ENCODE data around the gene XAGE5.
"Not testable (repeated sequence)": the region's sequence is repeated elsewhere in the genome, so short reads cannot be mapped to it uniquely, and the experiment has no call there.

XAGE5 gene, protein sequence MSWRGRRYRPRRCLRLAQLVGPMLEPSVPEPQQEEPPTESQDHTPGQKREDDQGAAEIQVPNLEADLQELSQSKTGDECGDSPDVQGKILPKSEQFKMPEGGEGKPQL

DNA sequence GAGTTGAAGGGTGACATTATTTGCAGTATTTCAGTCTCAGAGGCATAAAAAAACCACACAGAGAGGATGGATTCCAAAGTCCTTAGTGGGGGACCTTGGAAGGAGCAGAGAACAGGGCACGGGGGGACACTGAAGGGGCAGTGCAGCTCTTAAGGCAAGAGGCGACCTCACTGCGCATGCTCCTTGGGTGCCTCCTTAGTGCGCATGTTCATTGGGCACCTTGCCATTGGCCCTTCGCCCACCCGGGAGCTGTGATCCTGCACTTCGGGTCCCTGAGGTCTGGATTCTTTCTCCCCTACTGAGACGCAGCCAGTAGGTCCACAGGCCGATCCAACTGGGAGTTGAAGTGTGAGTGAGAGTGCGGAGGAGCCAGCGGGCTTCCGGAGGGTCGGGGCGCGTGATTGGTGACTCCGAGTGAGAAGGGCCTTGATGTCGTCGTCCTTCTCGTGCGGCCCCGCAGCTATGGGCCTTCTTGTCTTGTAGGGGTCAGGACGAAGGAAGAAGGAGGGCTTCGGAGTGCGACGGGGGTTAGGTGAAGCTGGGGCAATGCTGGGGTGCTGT is at the start of gene XAGE5:
XAGE5 (plus strand) TSS at position 223 of the 561 bp plus-strand sequence. CDS start 1,280 bp downstream, outside the sequence.
- Mint-ChIP-seq H3K4me3 (no peak within 1 kb of the TSS), H3K9me3 (ENCODE audit: low read depth) (no peaks in the 10 kb centered on the region), H3K27me3 (no peaks in the 10 kb centered on the region), H3K36me3 (no peaks in the 10 kb centered on the region), H3K27ac (no peak within 1 kb of the TSS), H3K4me1 (ENCODE audit: low read depth) (no peaks in the 10 kb centered on the region)

DNA sequence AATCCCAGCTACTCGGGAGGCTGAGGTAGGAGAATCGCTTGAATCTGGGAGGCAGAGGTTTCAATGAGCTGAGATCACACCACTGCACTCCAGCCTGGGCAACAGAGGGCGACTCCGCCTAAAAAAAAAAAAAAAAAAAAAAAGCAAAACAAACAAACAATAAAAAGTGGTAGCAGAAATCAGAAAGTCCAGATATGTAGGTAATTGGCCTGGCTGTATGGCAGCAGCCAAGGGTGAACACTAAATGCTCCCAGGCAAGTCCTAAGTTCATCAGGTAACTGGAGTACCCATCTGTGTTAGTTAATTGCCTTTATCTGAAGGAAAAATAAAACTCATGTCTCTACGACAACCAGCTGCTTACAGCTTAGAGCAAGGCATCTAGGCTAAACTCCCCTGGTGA is 45.1 kb upstream of the XAGE5 start:
- H3K4me3 Mint-ChIP-seq; H3K27me3 Mint-ChIP-seq; H3K9me3 Mint-ChIP-seq (ENCODE audit: low read depth); H3K36me3 Mint-ChIP-seq; H3K4me1 Mint-ChIP-seq (ENCODE audit: low read depth); H3K27ac Mint-ChIP-seq: not testable (repeated sequence)

DNA sequence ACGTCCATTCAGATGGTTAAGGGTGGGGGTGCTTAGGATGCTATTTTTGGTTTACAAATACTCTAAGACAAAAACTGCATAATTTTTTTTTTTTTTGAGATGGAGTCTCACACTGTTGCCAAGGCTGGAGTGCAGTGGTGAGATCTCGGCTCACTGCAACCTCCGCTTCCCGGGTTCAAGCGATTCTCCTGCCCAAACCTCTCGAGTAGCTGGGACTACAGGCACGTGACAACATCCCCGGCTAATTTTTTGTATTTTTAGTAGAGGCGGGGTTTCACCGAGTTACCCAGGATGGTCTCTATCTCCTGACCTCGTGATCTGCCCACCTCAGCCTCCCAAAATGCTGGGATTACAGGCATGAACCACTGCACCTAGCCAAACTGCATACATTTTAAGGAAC is 37.6 kb upstream of the XAGE5 start:
- not testable (repeated sequence) for H3K27ac Mint-ChIP-seq; H3K27me3 Mint-ChIP-seq; H3K9me3 Mint-ChIP-seq (ENCODE audit: low read depth); H3K36me3 Mint-ChIP-seq; H3K4me1 Mint-ChIP-seq (ENCODE audit: low read depth); H3K4me3 Mint-ChIP-seq

DNA sequence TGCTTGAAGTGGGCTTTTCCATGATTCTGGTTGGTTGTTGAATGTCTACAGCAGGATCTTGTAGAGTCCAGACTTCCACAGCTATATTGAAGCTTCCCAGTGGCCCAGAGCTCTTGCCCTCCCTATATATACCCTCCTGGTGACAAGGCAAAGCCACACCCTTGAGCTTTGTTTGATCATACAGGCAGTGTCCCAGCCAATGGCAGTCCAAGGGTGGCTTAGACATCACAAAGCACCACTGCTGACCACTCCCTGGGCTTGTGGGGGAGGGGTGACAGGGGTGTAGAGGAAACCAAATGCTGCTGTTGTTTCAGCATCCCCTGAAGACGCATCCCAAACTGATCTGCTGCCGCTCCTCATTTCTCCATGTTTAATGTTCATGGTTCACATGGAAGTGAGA is 13.8 kb upstream of the XAGE5 start, which contains the start of gene SPANXN5:
SPANXN5 (minus strand) TSS at position 101 of the 400 bp plus-strand sequence; CDS start at position 22, 79 bp downstream.
- not testable (repeated sequence) for H3K4me1 Mint-ChIP-seq (ENCODE audit: low read depth); H3K27ac Mint-ChIP-seq; H3K4me3 Mint-ChIP-seq; H3K36me3 Mint-ChIP-seq; H3K9me3 Mint-ChIP-seq (ENCODE audit: low read depth); H3K27me3 Mint-ChIP-seq

DNA sequence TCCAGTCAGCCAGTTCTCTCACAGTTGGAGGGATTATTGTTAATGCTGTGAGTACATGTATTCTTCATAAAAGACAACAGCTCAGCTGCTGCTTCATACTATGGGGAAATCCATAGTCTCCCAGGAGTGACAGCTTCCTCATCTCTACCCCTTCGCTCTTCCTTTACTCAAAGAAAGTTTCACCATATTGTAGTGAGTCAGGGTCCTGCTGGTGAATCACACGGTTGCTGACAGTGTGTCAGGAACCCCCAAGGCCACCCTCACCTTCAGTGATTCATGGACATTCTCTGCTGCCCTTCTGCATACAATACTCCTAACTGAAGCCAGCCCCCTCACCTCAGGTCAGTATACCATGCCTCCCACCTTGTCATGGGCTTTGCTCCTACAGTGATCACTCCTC is 6.2 kb upstream of the XAGE5 start:
- not testable (repeated sequence) for H3K4me3 Mint-ChIP-seq; H3K36me3 Mint-ChIP-seq; H3K27ac Mint-ChIP-seq; H3K9me3 Mint-ChIP-seq (ENCODE audit: low read depth); H3K27me3 Mint-ChIP-seq; H3K4me1 Mint-ChIP-seq (ENCODE audit: low read depth)

DNA sequence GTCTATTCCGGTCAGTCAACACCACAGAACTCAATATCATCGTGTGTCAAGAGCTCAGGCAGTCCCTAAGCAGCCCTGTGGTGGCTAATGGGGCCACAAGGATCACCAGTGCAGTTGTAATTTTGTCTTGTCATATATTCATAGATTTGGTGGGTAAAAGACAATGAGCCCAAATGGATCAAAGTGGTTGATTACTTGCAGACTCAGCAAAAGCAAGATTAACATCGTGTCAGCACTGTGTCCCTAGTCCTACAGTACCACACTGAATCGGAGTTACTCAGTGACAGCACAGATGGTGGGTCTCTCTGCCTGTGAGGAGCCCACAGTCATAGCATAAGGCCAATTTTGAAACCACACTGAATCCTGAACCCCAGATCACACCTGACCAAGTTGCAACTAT is 8.7 kb downstream of the XAGE5 start:
- no peaks in the 10 kb centered on the region for H3K4me1 Mint-ChIP-seq (ENCODE audit: low read depth)
- no peaks in the 10 kb centered on the region for H3K36me3 Mint-ChIP-seq
- no peak overlapping the region for H3K27ac Mint-ChIP-seq
- H3K9me3 Mint-ChIP-seq (ENCODE audit: low read depth), result no peaks in the 10 kb centered on the region
- H3K27me3 Mint-ChIP-seq, result peaks cover 2% of the 10 kb centered on the region
- H3K4me3 Mint-ChIP-seq, result no peak overlapping the region

DNA sequence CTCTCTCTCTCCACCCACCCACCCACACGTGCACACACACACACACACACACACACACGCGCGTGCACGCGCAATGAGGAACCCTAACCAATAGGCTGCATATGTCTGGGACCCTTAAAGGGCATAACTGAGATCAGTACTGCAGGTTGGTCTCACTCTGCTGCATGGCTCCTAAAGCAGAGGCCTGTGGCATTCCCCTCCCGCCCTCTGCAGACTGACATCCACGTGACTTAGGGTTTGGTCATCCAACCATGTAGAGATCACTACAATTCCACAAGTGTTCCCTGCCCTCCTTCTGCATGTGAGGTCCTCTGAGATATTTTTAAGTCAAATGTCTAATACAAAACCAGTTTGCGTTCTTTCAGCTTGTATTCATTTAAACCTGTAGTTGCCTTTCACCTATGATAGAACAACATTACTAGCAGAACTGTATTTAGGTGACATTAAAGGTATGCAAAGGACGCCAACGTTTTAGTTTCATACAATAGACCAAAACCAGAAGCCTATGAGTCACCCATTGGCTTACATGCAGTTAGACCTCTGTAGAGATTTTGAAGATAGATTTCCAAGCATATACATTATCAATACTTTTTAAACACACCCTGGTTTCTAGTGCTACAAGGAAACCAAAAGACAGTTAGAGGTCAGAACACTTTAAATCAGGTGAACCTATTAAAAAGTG is 10.1 kb downstream of the XAGE5 start:
- no peaks in the 10 kb centered on the region for H3K4me1 Mint-ChIP-seq (ENCODE audit: low read depth)
- no peak overlapping the region for H3K4me3 Mint-ChIP-seq

DNA sequence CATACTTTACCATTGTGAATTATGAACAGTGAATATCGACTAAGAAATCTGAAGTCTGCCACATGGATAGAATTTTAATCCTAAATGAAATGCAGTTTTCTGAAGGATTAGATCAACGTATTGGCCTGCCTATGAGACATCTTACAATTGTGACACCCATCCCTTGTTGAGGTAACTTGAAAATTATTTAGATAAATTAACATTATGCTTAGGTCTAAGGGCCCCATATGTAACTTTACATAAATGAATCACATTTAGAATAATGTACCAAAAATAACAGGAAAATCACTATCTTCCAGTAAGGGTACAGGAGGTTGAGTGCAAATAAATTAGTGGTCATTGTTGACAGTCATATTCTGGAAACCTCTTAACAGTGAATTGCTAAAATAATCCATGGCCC is 13.5 kb downstream of the XAGE5 start:
- no peaks in the 10 kb centered on the region for H3K9me3 Mint-ChIP-seq (ENCODE audit: low read depth)

More for the DNA sequence above, 10.1 kb downstream of the XAGE5 start:
- peaks cover 2% of the 10 kb centered on the region for H3K27me3 Mint-ChIP-seq
- no peak overlapping the region for H3K27ac Mint-ChIP-seq
- no peaks in the 10 kb centered on the region for H3K36me3 Mint-ChIP-seq
- no peaks in the 10 kb centered on the region for H3K9me3 Mint-ChIP-seq (ENCODE audit: low read depth)

DNA sequence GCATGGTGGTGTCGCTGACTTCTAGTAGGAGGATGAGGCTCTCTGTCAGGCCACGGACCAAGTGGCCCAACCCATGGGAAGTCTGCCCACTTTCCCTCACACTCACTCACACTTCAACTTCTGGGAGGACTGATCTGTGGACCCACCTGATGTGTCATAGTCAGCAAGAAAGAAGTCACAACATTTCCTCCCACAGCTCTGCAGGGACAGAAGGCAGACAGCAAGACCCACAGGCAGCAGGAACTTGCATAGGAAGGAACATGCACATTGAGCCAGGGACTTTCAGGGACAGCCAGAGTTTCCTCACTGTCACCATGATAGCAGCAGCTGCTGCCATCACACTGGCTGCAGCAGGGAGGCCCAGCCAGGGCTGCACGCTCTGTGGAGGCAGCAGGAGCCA is 19.5 kb downstream of the XAGE5 start:
- Mint-ChIP-seq H3K4me1 (ENCODE audit: low read depth) (no peaks in the 10 kb centered on the region), H3K4me3 (no peak overlapping the region), H3K27me3 (no peaks in the 10 kb centered on the region), H3K36me3 (no peaks in the 10 kb centered on the region), H3K9me3 (ENCODE audit: low read depth) (no peaks in the 10 kb centered on the region), H3K27ac (no peak overlapping the region)

More for the DNA sequence above, 13.5 kb downstream of the XAGE5 start:
- H3K4me1 Mint-ChIP-seq (ENCODE audit: low read depth), result no peaks in the 10 kb centered on the region
- no peaks in the 10 kb centered on the region for H3K36me3 Mint-ChIP-seq
- H3K27me3 Mint-ChIP-seq, result peaks cover 2% of the 10 kb centered on the region
- no peak overlapping the region for H3K4me3 Mint-ChIP-seq
- H3K27ac Mint-ChIP-seq, result no peak overlapping the region

DNA sequence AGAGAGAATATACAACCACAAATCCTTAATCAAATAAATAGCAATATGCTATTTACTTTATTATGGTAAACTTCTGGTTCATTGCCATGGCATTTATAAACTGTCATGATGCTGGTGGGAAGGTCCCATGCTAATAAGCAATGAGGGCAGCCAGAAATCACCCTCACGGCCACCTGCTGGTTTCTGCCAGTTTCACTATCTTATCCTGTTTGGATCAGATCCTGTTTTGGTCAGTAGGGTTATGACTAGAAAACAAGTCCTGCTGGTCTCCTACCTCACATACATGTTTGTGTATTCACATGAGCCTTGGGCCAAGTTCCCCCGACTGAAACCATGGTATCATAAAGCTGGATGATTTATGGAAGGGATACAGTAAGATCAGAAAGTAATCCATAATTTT is 28.1 kb downstream of the XAGE5 start:
- no peak overlapping the region for H3K4me3 Mint-ChIP-seq
- no peak overlapping the region for H3K27ac Mint-ChIP-seq
- no peaks in the 10 kb centered on the region for H3K36me3 Mint-ChIP-seq
- H3K4me1 Mint-ChIP-seq (ENCODE audit: low read depth), result no peaks in the 10 kb centered on the region
- H3K9me3 Mint-ChIP-seq (ENCODE audit: low read depth), result no peaks in the 10 kb centered on the region
- H3K27me3 Mint-ChIP-seq, result no peaks in the 10 kb centered on the region

DNA sequence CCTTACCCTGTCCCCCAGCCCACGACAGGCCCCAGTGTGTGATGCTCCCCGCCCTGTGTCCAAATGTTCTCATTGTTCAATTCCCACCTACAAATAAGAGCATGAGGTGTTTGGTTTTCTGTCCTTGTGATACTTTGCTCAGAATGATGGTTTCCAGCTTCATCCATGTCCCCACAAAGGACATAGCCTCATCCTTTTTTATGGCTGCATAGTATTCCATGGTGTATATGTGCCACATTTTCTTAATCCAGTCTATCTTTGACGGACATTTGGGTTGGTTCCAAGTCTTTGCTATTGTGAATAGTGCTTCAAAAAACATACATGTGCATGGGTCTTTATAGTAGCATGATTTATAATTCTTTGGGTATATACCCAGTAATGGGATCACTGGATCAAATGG is 32.5 kb downstream of the XAGE5 start:
- H3K27me3 Mint-ChIP-seq; H3K4me3 Mint-ChIP-seq; H3K4me1 Mint-ChIP-seq (ENCODE audit: low read depth); H3K27ac Mint-ChIP-seq; H3K9me3 Mint-ChIP-seq (ENCODE audit: low read depth); H3K36me3 Mint-ChIP-seq: not testable (repeated sequence)

DNA sequence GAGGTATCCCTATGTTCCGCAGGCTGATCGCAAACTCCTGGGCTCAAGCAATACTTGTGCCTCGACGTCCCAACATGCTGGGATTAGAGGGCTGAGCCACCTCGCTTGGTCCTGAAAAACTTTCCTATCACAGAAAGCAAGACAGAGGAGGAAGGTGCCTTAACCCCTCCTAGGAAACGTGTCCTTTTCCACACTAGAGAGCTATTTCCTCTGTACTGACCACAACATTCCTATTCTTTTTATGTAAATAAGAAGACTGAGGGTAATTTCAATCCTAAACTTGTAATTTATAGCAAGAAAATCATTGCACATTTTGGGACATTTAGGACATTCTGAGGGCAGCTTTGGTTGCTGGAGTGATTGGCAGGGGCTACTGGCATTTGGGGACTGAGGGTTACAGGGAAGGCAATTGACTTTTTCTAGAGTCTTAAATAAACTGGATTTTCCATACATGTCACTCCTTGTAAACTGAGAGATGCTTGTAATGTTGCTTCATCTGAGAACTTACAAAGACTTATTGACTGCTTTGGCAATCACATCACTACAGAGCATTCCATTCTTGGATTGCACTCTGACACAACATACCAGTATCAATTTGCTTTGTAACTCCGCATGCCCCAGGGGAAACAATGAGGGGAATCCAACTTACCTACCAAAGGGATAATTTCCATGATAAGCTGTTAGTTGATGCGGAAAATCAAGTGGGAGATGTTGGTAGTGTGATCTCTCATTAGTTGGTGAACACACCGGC is 41.2 kb downstream of the XAGE5 start:
- no peaks in the 10 kb centered on the region for H3K4me1 Mint-ChIP-seq (ENCODE audit: low read depth)
- no peaks in the 10 kb centered on the region for H3K36me3 Mint-ChIP-seq
- H3K9me3 Mint-ChIP-seq (ENCODE audit: low read depth), result no peaks in the 10 kb centered on the region
- H3K4me3 Mint-ChIP-seq, result no peak overlapping the region
- H3K27me3 Mint-ChIP-seq, result peaks cover 7% of the 10 kb centered on the region
- no peak overlapping the region for H3K27ac Mint-ChIP-seq

DNA sequence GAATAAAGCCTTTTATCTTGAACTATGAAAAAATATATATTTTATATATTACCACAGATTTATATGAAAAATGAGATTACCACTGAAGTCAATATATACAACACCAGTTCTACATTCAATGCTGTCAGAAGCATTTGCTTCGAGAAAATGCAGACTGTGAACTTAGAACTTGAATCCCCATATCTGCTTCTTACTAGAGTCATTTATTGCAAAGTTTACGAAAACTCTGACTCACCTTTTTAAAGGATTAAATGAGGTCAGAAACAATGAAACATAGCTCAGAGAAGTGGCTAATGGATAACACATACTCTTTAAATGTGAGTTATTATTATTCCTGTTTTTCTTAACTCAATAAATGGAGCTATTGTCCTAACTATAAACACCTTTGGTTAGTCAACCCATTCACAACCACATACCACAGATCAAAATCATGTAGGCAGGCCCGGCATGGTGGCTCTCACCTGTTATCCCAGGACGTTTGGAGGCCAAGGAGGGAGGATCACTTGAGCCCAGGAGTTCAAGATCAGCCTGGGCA is 46.0 kb downstream of the XAGE5 start:
- not testable (repeated sequence) for H3K4me3 Mint-ChIP-seq; H3K36me3 Mint-ChIP-seq; H3K27me3 Mint-ChIP-seq; H3K9me3 Mint-ChIP-seq (ENCODE audit: low read depth); H3K27ac Mint-ChIP-seq; H3K4me1 Mint-ChIP-seq (ENCODE audit: low read depth)

DNA sequence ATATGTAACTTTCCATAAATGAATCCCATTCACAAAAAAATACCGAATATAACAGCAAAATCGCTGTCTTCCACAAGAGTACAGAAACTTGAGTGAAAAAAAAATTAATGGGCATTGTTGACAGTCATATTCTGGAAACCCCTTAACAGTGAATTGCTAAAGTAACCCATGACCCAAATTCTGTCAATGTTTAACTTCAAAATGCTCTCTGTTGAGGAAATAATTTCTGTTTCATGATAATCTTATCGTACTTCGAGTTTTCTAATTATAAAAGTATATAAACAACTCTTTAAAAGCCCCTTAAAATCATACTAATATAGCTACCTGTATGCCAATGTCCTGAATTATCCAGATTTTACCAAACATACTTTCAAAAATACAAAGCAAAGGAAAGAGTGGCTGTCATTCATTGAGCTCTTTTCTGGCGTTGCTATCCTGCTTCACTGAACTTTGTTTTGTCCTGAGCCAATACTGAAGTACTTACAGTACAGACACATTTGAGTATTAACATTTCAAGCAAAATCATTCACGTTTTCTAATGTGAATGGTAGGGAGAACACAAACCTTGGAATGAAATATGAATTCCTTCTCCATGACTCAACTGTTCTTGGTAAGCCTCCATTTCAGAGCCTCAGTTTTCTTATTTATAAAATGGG is 54.4 kb downstream of the XAGE5 start:
- H3K27ac Mint-ChIP-seq, result no peak overlapping the region
- H3K4me3 Mint-ChIP-seq, result no peak overlapping the region
- no peaks in the 10 kb centered on the region for H3K4me1 Mint-ChIP-seq (ENCODE audit: low read depth)
- H3K36me3 Mint-ChIP-seq, result no peaks in the 10 kb centered on the region
- H3K27me3 Mint-ChIP-seq, result no peaks in the 10 kb centered on the region
- H3K9me3 Mint-ChIP-seq (ENCODE audit: low read depth), result no peaks in the 10 kb centered on the region
